GM19463 (cell line): ENCODE results near the gene TXNL4A.
"Not testable (repeated sequence)": the region's sequence is repeated elsewhere in the genome, so short reads cannot be mapped to it uniquely, and the experiment has no call there.

ENCODE experiments used
- ATAC-seq: cut with Tn5 transposase; IDR thresholded peaks from one replicate; pipeline ENCODE4 v1.9.1; 2021; ENCODE audit warnings: mild to moderate bottlenecking, moderate library complexity; ENCODE audit not compliant: unreplicated experiment

Gene TXNL4A, protein sequence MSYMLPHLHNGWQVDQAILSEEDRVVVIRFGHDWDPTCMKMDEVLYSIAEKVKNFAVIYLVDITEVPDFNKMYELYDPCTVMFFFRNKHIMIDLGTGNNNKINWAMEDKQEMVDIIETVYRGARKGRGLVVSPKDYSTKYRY

GRCh38 chr18:79988451-79989194 lies at the start of gene TXNL4A:
Gene TXNL4A (minus strand): TSS chr18:79988563. CDS start chr18:79988392, 171 bp downstream.
- ATAC-seq = peak; percentile 98

GRCh38 chr18:80037300-80037699 lies 48.9 kb upstream of the TXNL4A start:
- ATAC-seq = no peak

DNA sequence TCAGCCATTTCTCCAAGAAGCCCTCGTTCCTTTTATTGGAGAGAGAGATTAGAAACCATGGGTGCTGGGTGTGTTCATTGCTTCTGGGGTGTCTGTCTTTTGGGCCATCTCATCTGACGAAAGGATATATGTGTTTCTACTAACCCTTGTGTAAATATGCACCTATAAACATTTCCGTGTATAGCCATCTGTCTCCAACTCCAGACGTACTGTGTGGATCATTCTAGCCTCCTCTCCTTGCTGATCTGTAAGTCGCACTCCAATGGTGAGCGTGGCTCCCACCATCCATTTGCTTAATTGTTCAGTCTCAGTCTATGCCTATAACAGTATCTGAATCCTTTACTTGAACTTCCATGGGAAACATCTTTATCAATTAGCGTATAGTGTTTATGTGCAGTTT lies 47.6 kb upstream of the TXNL4A start:
- ATAC-seq = no peak

- ATAC-seq = no peak
Observed at GRCh38 chr18:80034852-80035406, 46.6 kb upstream of the TXNL4A start.

- peak; percentile 75 for ATAC-seq
Observed at GRCh38 chr18:80034068-80034851, 45.9 kb upstream of the TXNL4A start, which contains the start of gene RBFA. Gene RBFA (plus strand): TSS chr18:80034434. CDS start chr18:80034496, 62 bp downstream.

GRCh38 chr18:80033181-80034067 lies 45.1 kb upstream of the TXNL4A start:
- ATAC-seq = peak; percentile 49

DNA sequence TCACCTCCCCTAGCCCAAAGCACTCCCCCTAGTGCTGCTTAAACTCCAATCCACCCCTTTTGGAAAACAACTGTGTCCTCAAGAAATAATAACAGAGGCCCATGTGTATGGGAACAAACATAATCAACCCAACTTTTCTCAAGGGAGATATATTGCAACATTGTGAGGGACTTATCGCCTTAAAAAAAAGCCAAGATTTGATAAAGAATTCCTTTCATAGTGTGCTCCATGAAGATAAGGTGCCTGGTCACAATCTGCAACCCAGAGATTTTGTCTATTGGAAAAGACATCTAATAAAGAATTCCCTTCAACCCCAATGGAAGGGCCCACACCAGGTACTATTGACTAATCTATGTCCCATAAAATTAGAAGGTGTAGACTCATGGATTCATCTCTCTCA lies 41.3 kb upstream of the TXNL4A start:
- no peak for ATAC-seq

GRCh38 chr18:80027719-80028118 lies 39.4 kb upstream of the TXNL4A start:
- not testable (repeated sequence) for ATAC-seq

- ATAC-seq = no peak
Observed at GRCh38 chr18:80026363-80026762, 38.0 kb upstream of the TXNL4A start.

DNA sequence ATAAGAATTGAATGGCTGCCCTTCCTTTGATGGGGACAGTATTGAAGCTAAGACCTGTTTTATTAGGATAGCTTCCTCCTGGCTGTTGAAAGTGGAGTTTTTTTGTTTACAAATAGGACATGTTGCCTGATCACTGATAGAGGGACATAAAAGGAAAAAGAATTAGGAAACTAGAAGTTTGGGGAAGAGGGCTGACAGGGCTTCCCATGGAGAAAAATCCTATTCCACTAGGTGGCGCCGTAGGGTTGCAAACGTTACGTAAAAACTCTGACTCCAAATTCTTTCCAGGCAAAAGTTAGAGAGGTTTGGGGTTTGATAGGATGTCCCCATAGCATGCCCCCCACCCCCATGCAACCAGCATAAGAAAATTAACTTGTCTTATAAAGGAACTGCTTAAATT lies 34.8 kb upstream of the TXNL4A start:
- ATAC-seq = no peak

- ATAC-seq = no peak
Observed at GRCh38 chr18:80022613-80023012, 34.2 kb upstream of the TXNL4A start.

GRCh38 chr18:80012714-80013113 lies 24.4 kb upstream of the TXNL4A start:
- no peak for ATAC-seq

- not testable (repeated sequence) for ATAC-seq
Observed at GRCh38 chr18:80011496-80012137, 23.3 kb upstream of the TXNL4A start.

DNA sequence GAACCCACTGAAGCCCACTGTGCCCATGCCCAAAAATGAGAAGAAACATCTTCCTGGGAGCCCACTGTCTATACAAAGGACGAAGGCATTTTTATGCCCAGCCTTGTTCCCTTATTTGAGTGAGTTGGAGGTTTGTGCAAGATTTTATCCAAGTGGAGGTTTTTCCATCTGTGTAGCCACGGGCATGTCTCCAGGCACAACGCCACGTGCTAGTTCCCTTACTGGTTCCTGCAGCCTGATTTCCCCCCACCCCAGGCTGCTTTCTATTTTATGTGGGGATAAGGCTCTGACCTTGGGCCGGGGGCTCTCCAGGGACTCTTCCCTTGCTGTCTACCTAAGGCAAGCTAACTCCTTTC lies 22.2 kb upstream of the TXNL4A start:
- ATAC-seq = no peak

DNA sequence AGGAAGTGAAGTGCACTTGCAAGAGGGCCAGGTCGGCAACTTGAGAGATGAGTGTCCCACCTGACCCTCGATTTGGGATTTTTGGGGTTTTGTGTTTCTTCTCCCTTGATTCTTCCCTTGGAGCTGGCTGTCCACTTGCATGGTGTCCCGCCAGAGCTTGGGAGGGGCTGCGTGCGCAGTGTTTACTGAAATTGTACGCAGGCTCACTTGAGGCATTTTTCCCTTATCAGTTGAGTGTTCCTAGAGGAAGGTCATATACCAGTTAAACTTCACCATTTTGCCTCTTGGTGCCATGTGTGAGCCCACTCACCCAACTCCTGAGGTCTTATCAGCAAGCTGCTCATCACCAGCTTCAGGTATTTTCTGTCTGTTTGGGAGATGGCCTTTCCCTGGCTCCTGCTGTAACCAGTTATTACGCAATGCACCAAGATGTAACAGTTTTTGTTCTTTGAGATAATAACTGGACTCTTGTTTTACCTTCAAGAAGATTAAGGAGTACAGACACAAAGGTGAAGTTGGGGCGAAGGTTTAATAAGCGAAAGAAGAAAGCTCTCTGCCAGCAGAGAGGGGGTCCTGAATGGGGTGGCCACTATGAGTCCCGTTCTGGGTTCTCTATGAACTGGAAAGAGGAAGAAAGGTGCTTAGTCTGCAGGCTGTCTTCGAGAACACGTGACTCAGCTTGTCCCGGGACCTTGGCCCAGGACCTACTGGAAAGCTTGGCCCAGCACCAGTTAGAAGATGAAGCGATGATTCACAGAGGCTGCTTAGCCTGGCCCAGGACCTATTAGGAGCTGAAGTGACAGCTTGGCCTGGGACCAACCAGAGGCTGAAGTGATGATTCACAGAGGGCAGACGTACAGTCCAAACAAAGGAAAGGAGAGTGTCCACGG lies 21.5 kb upstream of the TXNL4A start:
- no peak for ATAC-seq

- ATAC-seq = no peak
Observed at GRCh38 chr18:80006724-80007123, 18.4 kb upstream of the TXNL4A start.

- ATAC-seq = no peak
Observed at GRCh38 chr18:80004600-80005342, 16.4 kb upstream of the TXNL4A start.

GRCh38 chr18:80002468-80002867 lies 14.1 kb upstream of the TXNL4A start:
- ATAC-seq = no peak
